IgD-negative memory B cell (primary cell): ENCODE measurements around the gene MYL2. TPM values are rescaled to one million over a fixed set of nuclear protein-coding genes. Genes with fewer than 3 reads are reported as not detected.
A peak's percentile ranks its signal among the peaks of the same experiment; 100 is the strongest.

Experiments
- H3K27ac Mint-ChIP-seq, 3 donors: one replicate each; pipeline ENCODE4 v1.8.0; 2020 to 2022; ENCODE audit warnings: mild to moderate bottlenecking in 3 of 3, mixed read lengths in 3 of 3, moderate library complexity in 1 of 3
- H3K27me3 Mint-ChIP-seq: one replicate; pipeline ENCODE4 v1.8.0; 2021; ENCODE audit warnings: mixed read lengths
- H3K36me3 Mint-ChIP-seq: one replicate; pipeline ENCODE4 v1.8.0; 2020; ENCODE audit warnings: mild to moderate bottlenecking, mixed read lengths
- H3K4me1 Mint-ChIP-seq, 3 donors: one replicate each; pipeline ENCODE4 v1.8.0; 2020 to 2022; ENCODE audit warnings: mixed read lengths in 3 of 3, mild to moderate bottlenecking in 1 of 3
- H3K4me3 Mint-ChIP-seq, 4 donors: one replicate each; pipeline ENCODE4 v1.8.0; 2020 to 2022; ENCODE audit warnings: mild to moderate bottlenecking in 4 of 4, mixed read lengths in 4 of 4, moderate library complexity in 3 of 4
- H3K9me3 Mint-ChIP-seq, 3 donors: one replicate each; pipeline ENCODE4 v1.8.0; 2020 to 2021; ENCODE audit warnings: mixed read lengths in 3 of 3, mild to moderate bottlenecking in 1 of 3
- polyA plus RNA-seq: library from polyadenylated mRNA; unstranded; fragments of 300-500 nt; fragmentation: Illumina TruSeq; gene quantifications from one replicate; pipeline ENCODE4 v1.2.3, GENCODE V29; 2021

Gene MYL2
- polyA plus RNA-seq, 1 donor from 2014 or later = 0.88 TPM

DNA sequence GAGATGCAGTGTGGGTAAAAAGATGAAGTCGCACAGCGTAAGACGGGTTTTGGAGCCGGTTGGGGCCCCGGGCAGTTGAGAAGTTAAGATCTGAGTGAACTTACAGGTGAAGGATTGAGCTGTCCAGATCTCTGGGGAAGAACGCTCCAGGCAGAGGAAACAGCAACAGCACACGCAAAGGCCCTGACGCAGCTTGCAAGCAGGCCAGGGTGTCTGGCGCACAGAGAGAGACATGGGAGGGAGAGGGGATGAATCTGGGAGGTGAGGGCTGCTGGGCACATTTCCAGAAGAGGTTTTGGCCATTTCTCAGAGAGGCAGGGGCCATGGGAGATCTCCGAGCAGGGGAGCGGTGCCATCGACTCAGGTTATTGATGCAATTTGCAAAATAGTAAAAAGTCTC is 31.0 kb downstream of the MYL2 start:
- no peaks in the 10 kb centered on the region for H3K36me3 Mint-ChIP-seq
- H3K27me3 Mint-ChIP-seq = no peaks in the 10 kb centered on the region
- no peaks in the 10 kb centered on the region for H3K9me3 Mint-ChIP-seq
- no peak overlapping the region for H3K27ac Mint-ChIP-seq
- peaks cover 5 to 9% (median 5%) of the 10 kb centered on the region in 3 donors for H3K4me1 Mint-ChIP-seq
- no peak overlapping the region for H3K4me3 Mint-ChIP-seq

DNA sequence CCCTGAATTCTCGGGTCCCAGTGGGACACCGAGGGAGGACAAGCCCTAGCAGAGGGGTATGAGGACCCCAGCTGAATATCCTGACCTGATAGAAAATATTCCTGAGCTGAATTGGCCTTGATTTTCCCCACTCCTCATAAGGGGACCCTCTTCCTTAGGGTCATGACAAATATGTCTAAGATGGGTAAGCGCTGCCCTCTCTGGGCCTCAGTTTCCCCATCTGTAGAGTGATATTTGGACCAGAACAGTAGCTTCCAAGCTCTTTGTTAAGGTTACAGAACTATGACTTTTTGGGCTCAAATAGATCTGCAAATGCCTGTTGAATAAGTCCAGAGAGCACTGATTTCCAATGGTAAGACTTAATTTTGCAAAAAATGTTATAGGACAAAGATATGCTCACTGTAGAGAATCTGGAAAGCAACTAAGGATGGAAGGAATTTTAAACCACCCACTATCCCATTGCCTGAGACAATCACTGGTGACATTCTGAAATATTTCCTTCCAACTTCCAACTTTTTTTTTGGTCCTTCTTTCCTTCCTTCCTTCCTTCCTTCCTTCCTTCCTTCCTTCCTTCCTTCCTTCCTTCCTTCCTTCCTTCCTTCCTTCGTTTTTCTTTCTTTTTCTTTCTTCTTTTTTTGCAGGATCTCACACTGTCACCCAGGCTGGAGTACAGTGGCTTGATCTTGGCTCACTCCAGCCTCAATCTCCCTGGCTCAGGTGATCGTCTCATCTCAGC is 32.0 kb downstream of the MYL2 start:
- Mint-ChIP-seq H3K4me3 (peak overlapping the region in 3 of 4 donors; percentile 96 to 97 (median 97)), H3K4me1 (peaks cover 3 to 7% (median 4%) of the 10 kb centered on the region in 3 donors), H3K9me3 (no peaks in the 10 kb centered on the region), H3K36me3 (no peaks in the 10 kb centered on the region), H3K27ac (peak overlapping the region in 1 of 3 donors; percentile 47), H3K27me3 (no peaks in the 10 kb centered on the region)

DNA sequence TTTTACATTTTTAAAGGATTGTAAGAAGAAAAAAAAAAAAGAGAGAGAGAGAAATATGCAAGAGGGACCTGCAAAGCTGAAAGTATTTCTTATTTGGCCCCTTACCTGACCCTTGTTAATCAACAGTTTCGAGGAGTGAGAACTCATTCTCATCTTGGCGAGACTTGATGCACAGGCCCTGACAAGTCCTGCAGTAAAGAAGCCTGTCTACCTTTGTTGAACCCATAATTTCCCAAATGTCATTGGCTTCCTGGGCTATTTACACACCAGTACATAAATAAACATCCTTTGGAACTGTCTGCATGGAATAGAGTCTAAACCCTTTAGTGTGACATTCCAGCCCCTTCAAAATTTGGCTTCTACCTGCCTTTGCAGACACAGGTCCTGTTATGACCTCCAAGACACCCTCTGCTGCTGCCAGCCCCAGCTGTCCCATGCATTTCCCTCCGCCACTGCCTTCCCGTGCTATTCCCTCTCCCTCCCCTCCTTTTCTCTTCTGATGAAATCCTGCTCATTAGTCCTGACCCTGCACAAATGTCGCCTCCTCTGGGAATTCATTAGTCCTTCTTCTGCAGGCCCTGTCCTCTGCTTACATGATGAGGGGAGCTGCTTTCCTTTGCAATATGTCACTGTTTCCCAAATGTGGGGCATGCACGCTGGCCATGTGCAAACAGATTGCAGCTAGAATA is 35.1 kb downstream of the MYL2 start:
- Mint-ChIP-seq H3K36me3 (no peaks in the 10 kb centered on the region), H3K4me3 (no peak overlapping the region), H3K27ac (no peak overlapping the region)

DNA sequence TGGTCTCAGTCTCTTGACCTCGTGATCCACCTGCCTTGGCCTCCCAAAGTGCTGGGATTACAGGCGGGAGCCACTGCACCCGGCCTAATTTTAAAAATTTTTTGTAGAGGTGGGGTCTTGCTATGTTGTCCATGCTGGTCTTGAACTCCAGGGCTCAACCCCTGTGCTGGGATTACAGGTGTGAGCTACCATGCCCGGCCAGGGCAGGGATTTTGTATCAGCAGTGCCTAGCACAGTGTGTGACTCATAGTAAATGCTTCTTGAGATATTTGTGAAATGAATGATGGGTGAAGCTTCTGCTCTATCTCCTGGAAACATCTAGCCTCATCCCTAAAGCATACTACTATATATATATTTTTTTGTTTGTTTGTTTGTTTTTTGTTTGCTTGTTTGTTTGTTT is 37.1 kb downstream of the MYL2 start:
- Mint-ChIP-seq H3K4me3 (no peak overlapping the region), H3K27me3 (peaks cover 2% of the 10 kb centered on the region), H3K36me3 (no peaks in the 10 kb centered on the region), H3K27ac (no peak overlapping the region), H3K4me1 (peaks cover 3 to 6% (median 4%) of the 10 kb centered on the region in 3 donors), H3K9me3 (peaks cover 0 to 3% (median 3%) of the 10 kb centered on the region in 3 donors)

More for the DNA sequence above, 35.1 kb downstream of the MYL2 start:
- Mint-ChIP-seq H3K4me1 (peaks cover 3 to 7% (median 4%) of the 10 kb centered on the region in 3 donors), H3K9me3 (peaks cover 0 to 3% (median 3%) of the 10 kb centered on the region in 3 donors), H3K27me3 (no peaks in the 10 kb centered on the region)

DNA sequence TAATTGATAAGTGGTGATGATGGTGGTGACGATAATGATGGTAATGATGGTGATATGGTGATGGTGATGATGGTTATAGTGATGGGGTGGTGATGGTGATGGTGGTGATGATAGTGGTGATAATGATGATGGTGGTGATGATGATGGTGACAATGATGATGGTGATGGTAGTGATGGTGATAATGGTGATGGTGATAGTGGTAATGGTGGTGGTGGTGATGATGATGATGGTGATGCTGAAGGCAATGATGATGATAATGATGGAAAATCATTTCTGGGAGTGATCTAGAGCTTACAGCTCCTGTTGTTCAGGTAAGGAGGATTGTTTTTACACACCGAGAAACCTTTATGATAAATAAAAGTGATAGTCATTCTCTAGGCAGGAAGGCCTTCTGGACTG is 39.7 kb downstream of the MYL2 start:
- Mint-ChIP-seq H3K27me3 (peaks cover 2% of the 10 kb centered on the region), H3K27ac (peak overlapping the region in 1 of 3 donors; percentile 6), H3K4me3 (no peak overlapping the region), H3K36me3 (no peaks in the 10 kb centered on the region), H3K9me3 (peaks cover 2 to 3% (median 3%) of the 10 kb centered on the region in 3 donors), H3K4me1 (no peaks in the 10 kb centered on the region)

DNA sequence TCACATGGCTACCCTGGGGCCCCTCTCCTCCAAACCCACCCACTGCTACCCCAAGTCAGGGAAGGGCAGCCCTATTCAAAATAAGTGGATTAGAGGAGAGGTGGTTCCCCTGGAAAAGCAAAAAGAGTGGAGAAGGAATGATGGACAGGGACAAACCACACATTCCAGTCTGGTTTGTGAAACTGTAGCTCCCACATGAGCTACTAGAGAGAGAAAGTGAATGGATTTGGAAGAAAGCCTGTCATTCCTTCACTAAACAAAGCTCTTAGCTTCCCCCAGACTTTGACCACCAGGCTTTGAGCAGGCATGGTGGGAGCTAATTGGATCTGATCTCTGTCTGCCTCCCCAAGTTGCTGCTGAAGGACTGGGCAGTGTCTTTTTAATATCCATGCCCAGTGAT is 45.6 kb downstream of the MYL2 start:
- Mint-ChIP-seq H3K36me3 (no peaks in the 10 kb centered on the region), H3K27ac (no peak overlapping the region), H3K4me3 (no peak overlapping the region), H3K4me1 (no peaks in the 10 kb centered on the region), H3K27me3 (peaks cover 5% of the 10 kb centered on the region), H3K9me3 (peaks cover 0 to 2% (median 0%) of the 10 kb centered on the region in 3 donors)

DNA sequence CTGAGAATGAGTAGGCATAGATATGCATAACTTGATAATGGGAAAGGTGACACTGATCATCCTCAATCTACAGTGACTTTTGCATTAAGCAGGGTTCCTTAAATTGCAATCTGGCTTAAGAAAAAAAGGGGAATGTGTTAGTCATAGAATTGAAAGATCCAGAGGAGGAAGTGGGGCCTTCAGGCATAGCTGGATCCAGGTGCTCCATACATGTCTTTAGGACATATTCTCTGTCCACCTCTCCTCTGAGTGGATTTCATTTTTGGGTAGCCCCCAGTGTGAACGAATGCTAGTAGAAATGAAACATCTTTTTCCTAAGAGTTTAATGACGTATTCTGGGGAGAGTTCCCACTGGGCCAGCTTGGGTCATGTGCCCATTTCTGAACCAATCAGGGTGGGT is 46.0 kb downstream of the MYL2 start:
- Mint-ChIP-seq H3K36me3 (no peaks in the 10 kb centered on the region), H3K27ac (no peak overlapping the region), H3K9me3 (peaks cover 0 to 2% (median 0%) of the 10 kb centered on the region in 3 donors), H3K27me3 (peaks cover 3% of the 10 kb centered on the region), H3K4me3 (no peak overlapping the region), H3K4me1 (no peaks in the 10 kb centered on the region)

DNA sequence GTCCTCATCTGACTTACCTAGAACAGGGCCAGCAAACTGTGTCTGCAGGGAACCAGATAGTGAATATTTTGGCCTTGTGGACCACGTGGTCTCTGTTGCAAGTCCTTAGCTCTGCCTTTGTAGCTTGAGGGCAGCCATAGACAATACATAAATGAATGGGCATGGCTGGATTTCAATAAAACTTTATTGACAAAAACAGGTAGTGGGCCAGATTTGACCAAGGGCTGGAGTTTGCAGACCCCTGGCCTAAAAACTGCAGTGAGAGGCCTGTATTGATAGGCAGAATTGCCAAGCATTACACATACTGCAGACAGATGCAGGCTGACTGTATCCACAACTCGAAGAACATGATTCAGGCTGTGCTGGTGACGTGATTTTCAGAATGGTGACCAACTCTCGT is 48.3 kb downstream of the MYL2 start:
- no peaks in the 10 kb centered on the region for H3K4me1 Mint-ChIP-seq
- H3K27me3 Mint-ChIP-seq = peaks cover 3% of the 10 kb centered on the region
- no peaks in the 10 kb centered on the region for H3K36me3 Mint-ChIP-seq
- H3K9me3 Mint-ChIP-seq = no peaks in the 10 kb centered on the region
- no peak overlapping the region for H3K4me3 Mint-ChIP-seq
- no peak overlapping the region for H3K27ac Mint-ChIP-seq

DNA sequence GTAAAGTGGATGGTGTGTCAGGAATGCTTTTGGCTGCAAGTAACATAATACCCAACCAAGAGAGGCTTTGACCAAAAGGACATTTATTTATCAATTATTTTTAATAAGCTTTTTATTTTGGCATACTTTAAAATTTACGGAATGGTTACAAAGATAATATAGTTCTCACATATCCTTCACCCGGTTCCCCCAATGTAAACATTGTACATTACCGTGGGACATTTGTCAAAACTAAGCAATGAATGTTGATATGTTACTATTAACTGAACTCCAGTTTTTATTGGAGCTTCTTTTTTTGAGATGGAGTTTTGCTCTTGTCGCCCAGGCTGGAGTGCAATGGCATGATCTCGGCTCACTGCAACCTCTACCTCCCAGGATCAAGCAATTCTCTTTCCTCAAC is 50.6 kb downstream of the MYL2 start:
- peaks cover 3% of the 10 kb centered on the region for H3K27me3 Mint-ChIP-seq
- H3K4me3 Mint-ChIP-seq = no peak overlapping the region
- no peak overlapping the region for H3K27ac Mint-ChIP-seq
- H3K9me3 Mint-ChIP-seq = no peaks in the 10 kb centered on the region
- H3K4me1 Mint-ChIP-seq = no peaks in the 10 kb centered on the region
- no peaks in the 10 kb centered on the region for H3K36me3 Mint-ChIP-seq

DNA sequence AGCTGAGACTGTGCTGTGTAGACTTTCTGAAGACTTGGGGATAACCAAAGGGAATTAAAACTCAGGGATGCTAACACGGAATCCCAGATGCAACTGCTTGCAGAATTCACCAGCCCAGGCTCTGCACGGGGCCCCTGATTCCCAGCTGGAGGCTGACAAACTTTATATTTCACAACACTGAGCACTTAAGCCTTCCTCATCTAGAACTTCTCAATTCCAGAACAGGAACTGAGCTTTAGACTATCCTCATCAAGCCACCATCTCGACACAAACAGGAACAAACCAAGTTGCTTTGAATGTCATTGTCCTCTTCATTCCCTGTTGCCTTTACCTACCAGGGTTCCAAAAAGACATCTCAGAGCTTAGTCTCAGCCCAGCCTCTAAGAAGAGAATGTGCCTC is 51.4 kb downstream of the MYL2 start:
- Mint-ChIP-seq H3K27ac (no peak overlapping the region), H3K4me3 (no peak overlapping the region), H3K27me3 (peaks cover 3% of the 10 kb centered on the region), H3K4me1 (no peaks in the 10 kb centered on the region), H3K9me3 (no peaks in the 10 kb centered on the region), H3K36me3 (no peaks in the 10 kb centered on the region)

DNA sequence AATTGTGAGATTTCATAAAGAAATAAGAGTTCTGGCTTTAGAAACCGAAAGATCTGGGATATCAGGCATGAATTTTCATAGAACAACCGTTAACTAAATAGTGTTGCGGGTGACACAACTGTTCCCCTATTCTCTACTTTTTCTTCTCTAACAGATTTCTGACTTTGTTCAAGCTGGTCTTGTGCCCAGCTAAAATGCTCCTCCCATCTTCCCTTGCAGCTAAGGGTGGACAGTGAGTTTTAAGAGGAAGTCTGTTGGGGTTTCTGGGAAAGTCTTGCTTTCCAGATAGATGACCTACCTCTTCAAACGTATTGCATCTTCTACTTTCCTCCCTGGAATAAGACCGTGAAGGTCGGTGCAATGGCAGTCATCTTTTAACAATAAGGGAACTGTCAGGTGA is 54.9 kb downstream of the MYL2 start:
- no peak overlapping the region for H3K4me3 Mint-ChIP-seq
- no peak overlapping the region for H3K27ac Mint-ChIP-seq
- H3K9me3 Mint-ChIP-seq = no peaks in the 10 kb centered on the region
- H3K36me3 Mint-ChIP-seq = no peaks in the 10 kb centered on the region
- peaks cover 0 to 1% (median 0%) of the 10 kb centered on the region in 3 donors for H3K4me1 Mint-ChIP-seq
- no peaks in the 10 kb centered on the region for H3K27me3 Mint-ChIP-seq

DNA sequence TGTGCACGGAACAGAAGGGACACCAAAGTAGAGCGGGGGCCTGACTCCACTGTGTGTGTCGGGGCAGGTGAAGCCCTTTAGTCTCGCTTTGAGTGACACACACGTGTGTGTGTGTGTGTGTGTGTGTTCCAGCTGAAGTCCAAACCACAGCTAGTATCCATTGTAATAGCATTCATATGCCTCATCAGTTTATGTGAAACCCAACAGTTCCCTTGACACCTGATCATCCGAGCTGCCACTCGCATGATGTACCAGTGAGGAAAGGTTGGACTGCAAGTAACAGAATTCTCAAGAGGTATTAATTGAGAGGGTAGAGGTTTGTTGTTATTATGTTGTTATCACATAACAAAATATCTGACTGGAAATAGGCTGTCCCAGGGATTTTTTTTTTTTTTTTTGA is 57.2 kb downstream of the MYL2 start:
- peaks cover 0 to 1% (median 0%) of the 10 kb centered on the region in 3 donors for H3K4me1 Mint-ChIP-seq
- no peaks in the 10 kb centered on the region for H3K27me3 Mint-ChIP-seq
- no peaks in the 10 kb centered on the region for H3K9me3 Mint-ChIP-seq
- no peak overlapping the region for H3K27ac Mint-ChIP-seq
- H3K36me3 Mint-ChIP-seq = no peaks in the 10 kb centered on the region
- H3K4me3 Mint-ChIP-seq = no peak overlapping the region

DNA sequence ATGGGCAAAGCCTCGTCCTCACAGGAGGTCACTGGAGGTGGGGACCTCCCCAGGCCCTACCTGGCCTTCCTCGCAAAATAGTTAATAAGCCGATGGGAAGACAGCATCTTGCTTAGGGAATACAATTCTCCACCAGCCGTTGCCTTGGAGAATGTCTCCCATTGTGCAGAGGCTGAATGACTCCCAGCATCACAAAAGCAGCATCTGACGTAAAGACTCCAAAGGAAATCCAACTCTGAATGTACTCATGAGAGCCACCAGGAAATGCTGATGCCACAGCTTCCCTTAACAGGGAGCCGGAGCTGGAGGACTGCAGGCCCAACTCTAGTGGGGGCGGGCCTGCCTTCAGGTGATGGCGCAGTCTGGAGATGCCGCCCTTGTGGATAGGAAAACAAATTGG is 58.0 kb downstream of the MYL2 start:
- Mint-ChIP-seq H3K4me3 (no peak overlapping the region), H3K36me3 (no peaks in the 10 kb centered on the region), H3K27ac (no peak overlapping the region), H3K9me3 (no peaks in the 10 kb centered on the region), H3K27me3 (no peaks in the 10 kb centered on the region), H3K4me1 (peaks cover 0 to 1% (median 0%) of the 10 kb centered on the region in 3 donors)

DNA sequence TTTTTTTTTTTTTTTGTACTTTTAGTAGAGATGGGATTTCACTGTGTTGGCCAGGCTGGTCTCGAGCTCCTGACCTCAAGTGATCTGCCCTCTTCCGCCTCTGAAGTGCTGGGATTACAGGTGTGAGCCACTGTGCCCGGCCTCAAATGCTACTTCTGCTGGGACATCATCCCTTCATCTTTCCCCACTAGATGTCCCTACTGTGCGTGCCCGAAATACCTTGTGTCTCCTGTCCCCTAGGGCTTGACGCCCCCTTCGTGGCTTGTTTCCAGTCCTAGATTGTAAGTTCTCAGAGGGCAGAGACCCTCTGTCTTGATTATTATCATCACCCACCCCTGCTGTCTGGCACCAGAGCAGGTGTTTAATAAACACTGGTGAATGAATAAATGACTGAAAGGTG is 58.6 kb downstream of the MYL2 start:
- no peaks in the 10 kb centered on the region for H3K27me3 Mint-ChIP-seq
- peak overlapping the region in 1 of 3 donors; percentile 93 for H3K27ac Mint-ChIP-seq
- H3K4me3 Mint-ChIP-seq = no peak overlapping the region
- no peaks in the 10 kb centered on the region for H3K36me3 Mint-ChIP-seq
- H3K9me3 Mint-ChIP-seq = no peaks in the 10 kb centered on the region
- H3K4me1 Mint-ChIP-seq = peaks cover 0 to 1% (median 0%) of the 10 kb centered on the region in 3 donors
